Right cardiac atrium (tissue), 5 donors: ENCODE measurements around the gene SLC25A46. TPM values are rescaled to one million over a fixed set of nuclear protein-coding genes. Genes with fewer than 3 reads are reported as not detected.
"Not testable (repeated sequence)": the region's sequence is repeated elsewhere in the genome, so short reads cannot be mapped to it uniquely, and the experiment has no call there.

Experiments used
- ATAC-seq, 2 donors: fragments of 200-7000 bp; cut with Tn5 transposase; one replicate each; pipeline versions ENCODE4 v1.8.0 to v1.9.1; 2020; ENCODE audit warnings: moderate library complexity in 2 of 2, mild to moderate bottlenecking in 1 of 2
- DNase-seq, 3 donors: peaks; one replicate each; pipeline ENCODE4 v3.0.0-alpha.2; 2020
- H3K27ac ChIP-seq: one replicate; pipeline ENCODE4 v1.5.1; 2013; ENCODE audit warnings: mild to moderate bottlenecking, low read length, control low read depth, moderate library complexity
- H3K27me3 ChIP-seq: one replicate; pipeline ENCODE4 v1.6.1; 2013; ENCODE audit not compliant: control insufficient read depth, insufficient read depth
- H3K4me1 ChIP-seq: one replicate; pipeline ENCODE4 v1.6.1; 2013; ENCODE audit warnings: low read length; ENCODE audit not compliant: control insufficient read depth, insufficient read depth
- H3K4me3 ChIP-seq: one replicate; pipeline ENCODE4 v1.5.1; 2013; ENCODE audit warnings: low read length, control low read depth
- H3K9me3 ChIP-seq: one replicate; pipeline ENCODE4 v1.6.1; 2013; ENCODE audit warnings: low read length; ENCODE audit not compliant: control insufficient read depth
- WGBS: extraction: QIAGEN DNeasy Blood & Tissue Kit; methylation state at CpG from one replicate; pipeline ENCODE4 v1.1.7; 2013; 5-methylcytosine and 5-hydroxymethylcytosine counted together
- intact Hi-C, 4 donors: fragments of 100-400 bp; cut with DNase I; formaldehyde crosslinking; loops; one replicate each; pipeline versions ENCODE4 v1.11.0 to v1.14.0; 2022 to 2023
- polyA plus RNA-seq: library from polyadenylated mRNA; stranded (reverse); fragments of 200-250 nt; gene quantifications from one replicate; pipeline ENCODE4 v1.2.3, GENCODE V29; 2013
- total RNA-seq, 4 donors: library from RNA; stranded (reverse); fragmentation: NEBNext Ultra II Directional; extraction: Animal tissue kit (Norgen Biotek cat#: 25700); gene quantifications; one replicate each; pipeline ENCODE4 v1.2.1, GENCODE V29; 2021
- donor health status: healthy with polysubstance abuse.
- donor health status: DM: no; HTN: yes; CAD: no.
- donor health status: DM: no; HTN: no; CAD: no.
- donor health status: DM: no; HTN: yes; CAD: no; lungs with severe emphysema.
- donor health status: DM: yes; HTN: yes; CAD: no.

SLC25A46 gene
- total and polyA plus RNA-seq, 5 donors, result 18.7 to 47.6 (median 43.6) TPM

GRCh38 chr5:110757118-110757729 is 18.4 kb downstream of the SLC25A46 start:
- Histone ChIP-seq H3K27me3 (no peaks in the 10 kb centered on the region), H3K9me3 (no peaks in the 10 kb centered on the region), H3K27ac (no peak overlapping the region), H3K4me1 (no peaks in the 10 kb centered on the region), H3K4me3 (no peak overlapping the region)
- intact Hi-C loops, result loop anchor here in 1 of 4 donors (10.0 kb wide), 1 partner anchor 338 kb away; the partner anchor contains the start of gene WDR36
- ATAC-seq, result no peak
- no peak for DNase-seq
- WGBS, result 54% methylated on average over 4 of the region's 4 CpGs

GRCh38 chr5:110760158-110760557 is 21.4 kb downstream of the SLC25A46 start:
- Histone ChIP-seq H3K9me3 (no peaks in the 10 kb centered on the region), H3K27ac (no peak overlapping the region), H3K4me3 (no peak overlapping the region), H3K27me3 (no peaks in the 10 kb centered on the region), H3K4me1 (no peaks in the 10 kb centered on the region)
- 68% methylated on average over 1 of the region's 1 CpG for WGBS
- DNase-seq (no peak), ATAC-seq (no peak)
- intact Hi-C loops, result no loop called here

- no peaks in the 10 kb centered on the region for H3K27me3 ChIP-seq
- H3K4me1 ChIP-seq, result no peaks in the 10 kb centered on the region
- intact Hi-C loops, result no loop called here
- H3K9me3 ChIP-seq, result no peaks in the 10 kb centered on the region
- DNase-seq (no peak), ATAC-seq (no peak)
- H3K27ac ChIP-seq, result no peak overlapping the region
- WGBS, result 76% methylated on average over 4 of the region's 4 CpGs
- no peak overlapping the region for H3K4me3 ChIP-seq
Observed at GRCh38 chr5:110768138-110768860, 29.5 kb downstream of the SLC25A46 start.

- ATAC-seq, result no peak
- no peak for DNase-seq
- intact Hi-C loops, result no loop called here
- Histone ChIP-seq H3K27ac (no peak overlapping the region), H3K4me3 (no peak overlapping the region), H3K9me3 (no peaks in the 10 kb centered on the region), H3K4me1 (no peaks in the 10 kb centered on the region), H3K27me3 (no peaks in the 10 kb centered on the region)
- WGBS, result 43% methylated on average over 5 of the region's 5 CpGs
Observed at GRCh38 chr5:110769000-110769681, 30.3 kb downstream of the SLC25A46 start.

GRCh38 chr5:110770286-110770685 is 31.5 kb downstream of the SLC25A46 start:
- intact Hi-C loops, result no loop called here
- Histone ChIP-seq H3K27me3 (no peaks in the 10 kb centered on the region), H3K4me1 (no peaks in the 10 kb centered on the region), H3K9me3 (no peaks in the 10 kb centered on the region), H3K27ac (no peak overlapping the region), H3K4me3 (no peak overlapping the region)
- ATAC-seq, result no peak
- DNase-seq, result no peak

GRCh38 chr5:110784901-110785300 is 46.1 kb downstream of the SLC25A46 start:
- Histone ChIP-seq H3K4me3 (no peak overlapping the region), H3K27me3 (no peaks in the 10 kb centered on the region), H3K4me1 (no peaks in the 10 kb centered on the region), H3K9me3 (no peaks in the 10 kb centered on the region), H3K27ac (no peak overlapping the region)
- DNase-seq (no peak), ATAC-seq (no peak)
- intact Hi-C loops, result no loop called here

- Histone ChIP-seq H3K27me3 (no peaks in the 10 kb centered on the region), H3K4me1 (no peaks in the 10 kb centered on the region), H3K4me3 (no peak overlapping the region), H3K9me3 (no peaks in the 10 kb centered on the region), H3K27ac (no peak overlapping the region)
- intact Hi-C loops, result no loop called here
- 67% methylated on average over 1 of the region's 1 CpG for whole genome bisulfite sequencing
- ATAC-seq (no peak), DNase-seq (no peak)
Observed at GRCh38 chr5:110785356-110785755, 46.5 kb downstream of the SLC25A46 start.

- ATAC-seq, H3K4me3 ChIP-seq, H3K27ac ChIP-seq, H3K27me3 ChIP-seq, intact Hi-C loops, H3K9me3 ChIP-seq, H3K4me1 ChIP-seq, DNase-seq: not testable (repeated sequence)
- WGBS, result 94% methylated on average over 3 of the region's 3 CpGs
Observed at GRCh38 chr5:110788006-110788405, 49.2 kb downstream of the SLC25A46 start.

GRCh38 chr5:110790673-110791072 is 51.9 kb downstream of the SLC25A46 start:
- no peaks in the 10 kb centered on the region for H3K27me3 ChIP-seq
- ATAC-seq, result peak in 1 of 2 donors; percentile 38
- no peak for DNase-seq
- H3K4me3 ChIP-seq, result no peak overlapping the region
- intact Hi-C loops, result no loop called here
- H3K27ac ChIP-seq, result no peak overlapping the region
- H3K9me3 ChIP-seq, result no peaks in the 10 kb centered on the region
- H3K4me1 ChIP-seq, result no peaks in the 10 kb centered on the region
- WGBS, result 19% methylated on average over 1 of the region's 1 CpG

GRCh38 chr5:110802998-110803397 is 64.2 kb downstream of the SLC25A46 start:
- Histone ChIP-seq H3K9me3 (no peaks in the 10 kb centered on the region), H3K27ac (no peak overlapping the region), H3K4me1 (no peaks in the 10 kb centered on the region), H3K4me3 (no peak overlapping the region), H3K27me3 (no peaks in the 10 kb centered on the region)
- no peak for ATAC-seq
- DNase-seq, result no peak
- intact Hi-C loops, result no loop called here
- WGBS, result 58% methylated on average over 1 of the region's 1 CpG
